Karpas-422 (cell line): Measurements from ENCODE around the gene SLC7A10. TPM values are rescaled to one million over a fixed set of nuclear protein-coding genes. Genes with fewer than 3 reads are reported as not detected.

ENCODE experiments used
- DNase-seq: peaks from one replicate; pipeline ENCODE4 v3.0.0-alpha.2; 2015
- H2AFZ ChIP-seq: fragments of 200-600 bp; sonication (generic); 2 replicates; pipeline ENCODE4 v1.6.1; 2014; ENCODE audit warnings: antibody characterized with exemption, low read length, mixed read lengths
- H3K27ac ChIP-seq: fragments of 200-600 bp; sonication (generic); 2 replicates; pipeline ENCODE4 v1.5.1; 2014; ENCODE audit warnings: mild to moderate bottlenecking, low read length, moderate library complexity
- H3K27me3 ChIP-seq: fragments of 200-600 bp; sonication (generic); 2 replicates; pipeline ENCODE4 v1.6.1; 2014; ENCODE audit warnings: low read length, mixed read lengths
- H3K36me3 ChIP-seq: fragments of 200-600 bp; sonication (generic); 2 replicates; pipeline ENCODE4 v1.6.1; 2014; ENCODE audit warnings: low read length, mixed read lengths; ENCODE audit not compliant: insufficient read depth
- H3K4me1 ChIP-seq: fragments of 200-600 bp; sonication (generic); 2 replicates; pipeline ENCODE4 v1.6.1; 2014; ENCODE audit warnings: mild to moderate bottlenecking, low read length, mixed read lengths
- H3K4me2 ChIP-seq: fragments of 200-600 bp; sonication (generic); 2 replicates; pipeline ENCODE4 v1.6.1; 2014; ENCODE audit warnings: low read length, low read depth, mild to moderate bottlenecking; ENCODE audit not compliant: poor library complexity, severe bottlenecking
- H3K4me3 ChIP-seq: fragments of 200-600 bp; sonication (generic); 2 replicates; pipeline ENCODE4 v1.5.1; 2014; ENCODE audit warnings: mild to moderate bottlenecking, antibody characterized with exemption, low read length, mixed read lengths
- H3K79me2 ChIP-seq: fragments of 200-600 bp; sonication (generic); 2 replicates; pipeline ENCODE4 v1.6.1; 2014; ENCODE audit warnings: mild to moderate bottlenecking, low read length, mixed read lengths
- H3K9ac ChIP-seq: fragments of 200-600 bp; sonication (generic); 2 replicates; pipeline ENCODE4 v1.6.0; 2014; ENCODE audit warnings: low read length
- H3K9me2 ChIP-seq: fragments of 200-600 bp; sonication (generic), shearing (Covaris generic); replicated peaks from 2 replicates; pipeline ENCODE4 v1.6.0; 2014; ENCODE audit warnings: mild to moderate bottlenecking, low read length, moderate library complexity; ENCODE audit not compliant: insufficient read depth
- H3K9me3 ChIP-seq: fragments of 300-700, 200-600 bp; sonication (generic); 2 replicates; pipeline ENCODE4 v1.6.1; 2014; ENCODE audit warnings: low read length, mixed read lengths
- H4K20me1 ChIP-seq: fragments of 200-600 bp; sonication (generic); 2 replicates; pipeline ENCODE4 v1.6.1; 2014; ENCODE audit warnings: mild to moderate bottlenecking, antibody characterized with exemption, low read length, low read depth; ENCODE audit not compliant: insufficient read depth
- total RNA-seq: library from RNA; depleted of rRNA; stranded (reverse); fragments of >200 nt; shearing (Covaris generic); gene quantifications from 2 replicates; pipeline ENCODE4 v1.2.3, GENCODE V29; 2014; ENCODE audit warnings: low replicate concordance

The SLC7A10 gene
- total RNA-seq, 1 experiment from 2014 or later = not detected

- H3K9me2 ChIP-seq = no peaks in the 10 kb centered on the region
Observed at GRCh38 chr19:33201886-33202545, 23.6 kb downstream of the SLC7A10 start.

GRCh38 chr19:33201473-33201872, 24.2 kb downstream of the SLC7A10 start:
- no peak overlapping the region for H3K27ac ChIP-seq
- H3K4me3 ChIP-seq = no peak overlapping the region
- H3K79me2 ChIP-seq = no peaks in the 10 kb centered on the region
- no peak overlapping the region for H3K9ac ChIP-seq
- H4K20me1 ChIP-seq = no peaks in the 10 kb centered on the region
- H3K9me3 ChIP-seq = no peaks in the 10 kb centered on the region
- H3K4me1 ChIP-seq = no peaks in the 10 kb centered on the region
- H2AFZ ChIP-seq = no peak overlapping the region
- H3K9me2 ChIP-seq = no peaks in the 10 kb centered on the region
- no peaks in the 10 kb centered on the region for H3K36me3 ChIP-seq
- no peak overlapping the region for H3K4me2 ChIP-seq
- no peaks in the 10 kb centered on the region for H3K27me3 ChIP-seq
- DNase-seq = no peak

More at GRCh38 chr19:33201886-33202545, 23.6 kb downstream of the SLC7A10 start:
- Histone ChIP-seq H4K20me1 (no peaks in the 10 kb centered on the region), H3K4me3 (no peak overlapping the region), H2AFZ (no peak overlapping the region), H3K79me2 (no peaks in the 10 kb centered on the region), H3K9ac (no peak overlapping the region), H3K27ac (no peak overlapping the region), H3K36me3 (no peaks in the 10 kb centered on the region), H3K9me3 (no peaks in the 10 kb centered on the region), H3K27me3 (no peaks in the 10 kb centered on the region), H3K4me1 (no peaks in the 10 kb centered on the region), H3K4me2 (no peak overlapping the region)
- DNase-seq = no peak

GRCh38 chr19:33199441-33200265, 26.0 kb downstream of the SLC7A10 start:
- H3K4me2 ChIP-seq = no peak overlapping the region
- no peaks in the 10 kb centered on the region for H3K4me1 ChIP-seq
- no peak overlapping the region for H3K27ac ChIP-seq
- no peaks in the 10 kb centered on the region for H4K20me1 ChIP-seq
- H3K9me2 ChIP-seq = no peaks in the 10 kb centered on the region
- H3K4me3 ChIP-seq = no peak overlapping the region
- DNase-seq = no peak
- no peaks in the 10 kb centered on the region for H3K9me3 ChIP-seq
- no peak overlapping the region for H3K9ac ChIP-seq
- H2AFZ ChIP-seq = no peak overlapping the region
- no peaks in the 10 kb centered on the region for H3K79me2 ChIP-seq
- no peaks in the 10 kb centered on the region for H3K27me3 ChIP-seq
- H3K36me3 ChIP-seq = no peaks in the 10 kb centered on the region

- no peak overlapping the region for H2AFZ ChIP-seq
Observed at GRCh38 chr19:33198169-33198568, 27.5 kb downstream of the SLC7A10 start.

GRCh38 chr19:33197591-33198000, 28.1 kb downstream of the SLC7A10 start:
- H3K9me2 ChIP-seq = no peaks in the 10 kb centered on the region
- H3K79me2 ChIP-seq = no peaks in the 10 kb centered on the region
- H3K9me3 ChIP-seq = no peaks in the 10 kb centered on the region
- H3K4me1 ChIP-seq = no peaks in the 10 kb centered on the region
- no peaks in the 10 kb centered on the region for H3K27me3 ChIP-seq
- no peak overlapping the region for H3K4me3 ChIP-seq
- H3K4me2 ChIP-seq = no peak overlapping the region
- H3K36me3 ChIP-seq = no peaks in the 10 kb centered on the region
- H3K27ac ChIP-seq = no peak overlapping the region
- no peak for DNase-seq
- H2AFZ ChIP-seq = no peak overlapping the region
- no peaks in the 10 kb centered on the region for H4K20me1 ChIP-seq
- H3K9ac ChIP-seq = no peak overlapping the region

More at GRCh38 chr19:33198169-33198568, 27.5 kb downstream of the SLC7A10 start:
- H3K27me3 ChIP-seq = no peaks in the 10 kb centered on the region
- no peaks in the 10 kb centered on the region for H3K79me2 ChIP-seq
- no peak for DNase-seq
- no peaks in the 10 kb centered on the region for H3K36me3 ChIP-seq
- H3K9ac ChIP-seq = no peak overlapping the region
- no peaks in the 10 kb centered on the region for H3K9me3 ChIP-seq
- H4K20me1 ChIP-seq = no peaks in the 10 kb centered on the region
- no peak overlapping the region for H3K27ac ChIP-seq
- no peak overlapping the region for H3K4me3 ChIP-seq
- no peaks in the 10 kb centered on the region for H3K4me1 ChIP-seq
- H3K9me2 ChIP-seq = no peaks in the 10 kb centered on the region
- H3K4me2 ChIP-seq = no peak overlapping the region

GRCh38 chr19:33196446-33197193, 29.0 kb downstream of the SLC7A10 start:
- Histone ChIP-seq H3K4me1 (no peaks in the 10 kb centered on the region), H3K4me3 (no peak overlapping the region), H3K79me2 (no peaks in the 10 kb centered on the region), H3K4me2 (no peak overlapping the region), H3K9ac (no peak overlapping the region), H3K9me3 (no peaks in the 10 kb centered on the region), H4K20me1 (no peaks in the 10 kb centered on the region), H2AFZ (no peak overlapping the region), H3K27me3 (no peaks in the 10 kb centered on the region), H3K36me3 (no peaks in the 10 kb centered on the region), H3K27ac (no peak overlapping the region), H3K9me2 (no peaks in the 10 kb centered on the region)
- no peak for DNase-seq

- H3K4me3 ChIP-seq = no peak overlapping the region
- H3K36me3 ChIP-seq = no peaks in the 10 kb centered on the region
- H3K9me3 ChIP-seq = no peaks in the 10 kb centered on the region
- no peak for DNase-seq
- no peaks in the 10 kb centered on the region for H4K20me1 ChIP-seq
- no peak overlapping the region for H2AFZ ChIP-seq
- H3K9me2 ChIP-seq = no peaks in the 10 kb centered on the region
- H3K4me2 ChIP-seq = no peak overlapping the region
- no peak overlapping the region for H3K27ac ChIP-seq
- H3K9ac ChIP-seq = no peak overlapping the region
- H3K4me1 ChIP-seq = no peaks in the 10 kb centered on the region
- H3K79me2 ChIP-seq = no peaks in the 10 kb centered on the region
- no peaks in the 10 kb centered on the region for H3K27me3 ChIP-seq
Observed at GRCh38 chr19:33195645-33196347, 29.9 kb downstream of the SLC7A10 start.
